ENCODE results near the gene GEMIN7. TPM values are rescaled to one million over a fixed set of nuclear protein-coding genes. Genes with fewer than 3 reads are reported as not detected.
A peak's percentile ranks its signal among the peaks of the same experiment; 100 is the strongest.

GEMIN7 gene
- total RNA-seq, 1 donor, result 32.3 TPM

GRCh38 chr19:45059258-45059965, 19.6 kb upstream of the GEMIN7 start:
- DNase-seq (ENCODE audit: low read depth in 2 of 3, low spot score in 2 of 3), result peak; percentile 80 to 90 (median 80)

- DNase-seq (ENCODE audit: low read depth in 2 of 3, low spot score in 2 of 3), result no peak
Measured at GRCh38 chr19:45061965-45062364, 17.1 kb upstream of the GEMIN7 start.

GRCh38 chr19:45063851-45064801, 14.9 kb upstream of the GEMIN7 start:
- no peak for DNase-seq (ENCODE audit: low read depth in 2 of 3, low spot score in 2 of 3)

- no peak for DNase-seq (ENCODE audit: low read depth in 2 of 3, low spot score in 2 of 3)
Measured at GRCh38 chr19:45066921-45067661, 12.0 kb upstream of the GEMIN7 start.

GRCh38 chr19:45068041-45068440, 11.0 kb upstream of the GEMIN7 start:
- no peak for DNase-seq (ENCODE audit: low read depth in 2 of 3, low spot score in 2 of 3)

GRCh38 chr19:45069056-45069455, 10.0 kb upstream of the GEMIN7 start:
- no peak for DNase-seq (ENCODE audit: low read depth in 2 of 3, low spot score in 2 of 3)

GRCh38 chr19:45070214-45070613, 8.8 kb upstream of the GEMIN7 start:
- DNase-seq (ENCODE audit: low read depth in 2 of 3, low spot score in 2 of 3), result no peak

- DNase-seq (ENCODE audit: low read depth in 2 of 3, low spot score in 2 of 3), result no peak
Measured at GRCh38 chr19:45070861-45071544, 8.1 kb upstream of the GEMIN7 start.

GRCh38 chr19:45071545-45071938, 7.5 kb upstream of the GEMIN7 start:
- DNase-seq (ENCODE audit: low read depth in 2 of 3, low spot score in 2 of 3), result no peak

GRCh38 chr19:45071969-45072790, 6.9 kb upstream of the GEMIN7 start:
- DNase-seq (ENCODE audit: low read depth in 2 of 3, low spot score in 2 of 3), result no peak

GRCh38 chr19:45074744-45075300, 4.2 kb upstream of the GEMIN7 start:
- DNase-seq (ENCODE audit: low read depth in 2 of 3, low spot score in 2 of 3), result no peak

GRCh38 chr19:45075301-45076028, 3.6 kb upstream of the GEMIN7 start:
- DNase-seq (ENCODE audit: low read depth in 2 of 3, low spot score in 2 of 3), result peak in 2 of 3 donors; percentile 87 to 93

- DNase-seq (ENCODE audit: low read depth in 2 of 3, low spot score in 2 of 3), result peak; percentile 55 to 68 (median 66)
Measured at GRCh38 chr19:45076029-45076850, 2.8 kb upstream of the GEMIN7 start, which contains the start of gene ZNF296. Gene ZNF296 (minus strand): TSS chr19:45076478. CDS start chr19:45076373, 105 bp downstream.

- no peak for DNase-seq (ENCODE audit: low read depth in 2 of 3, low spot score in 2 of 3)
Measured at GRCh38 chr19:45076851-45077730, 2.0 kb upstream of the GEMIN7 start.

GRCh38 chr19:45078390-45079062, 534 bp upstream of the GEMIN7 start:
- DNase-seq (ENCODE audit: low read depth in 2 of 3, low spot score in 2 of 3), result no peak

GRCh38 chr19:45079911-45080370, 881 bp downstream of the GEMIN7 start:
- DNase-seq (ENCODE audit: low read depth in 2 of 3, low spot score in 2 of 3), result no peak
